Small intestine (tissue), 7 donors: ENCODE results near the gene TMEM87A. TPM values are rescaled to one million over a fixed set of nuclear protein-coding genes. Genes with fewer than 3 reads are reported as not detected.

ENCODE experiments used
- DNase-seq, 2 donors: peaks; one replicate each; pipeline versions ENCODE4 v3.0.0 to v3.0.0-alpha.2; 2013
- FAIRE-seq: peaks from 2 replicates; lab custom pipeline; 2012; peaks lifted over from hg19 to GRCh38; lab: Jason Lieb, UNC
- H3K27ac ChIP-seq, 3 donors: one replicate each; pipeline ENCODE4 v1.5.1; 2013; ENCODE audit warnings: low read length in 2 of 3, mild to moderate bottlenecking in 2 of 3, control low read depth in 1 of 3, inconsistent platforms in 1 of 3, low read depth in 1 of 3, moderate library complexity in 1 of 3
- H3K27me3 ChIP-seq, 3 donors: one replicate each; pipeline ENCODE4 v1.6.1; 2013; ENCODE audit warnings: low read length in 3 of 3, inconsistent platforms in 1 of 3; ENCODE audit not compliant: control insufficient read depth in 3 of 3, insufficient read depth in 3 of 3
- H3K36me3 ChIP-seq, 3 donors: one replicate each; pipeline ENCODE4 v1.6.1; 2013; ENCODE audit warnings: low read length in 3 of 3, inconsistent platforms in 1 of 3, low read depth in 1 of 3, mild to moderate bottlenecking in 1 of 3, moderate library complexity in 1 of 3; ENCODE audit not compliant: control insufficient read depth in 3 of 3, insufficient read depth in 2 of 3
- H3K4me1 ChIP-seq, 3 donors: one replicate each; pipeline ENCODE4 v1.6.1; 2013; ENCODE audit warnings: low read length in 2 of 3, inconsistent platforms in 1 of 3, low read depth in 1 of 3, mild to moderate bottlenecking in 1 of 3, moderate library complexity in 1 of 3; ENCODE audit not compliant: control insufficient read depth in 3 of 3, insufficient read depth in 2 of 3
- H3K4me3 ChIP-seq, 3 donors: one replicate each; pipeline ENCODE4 v1.5.1; 2013; ENCODE audit warnings: low read length in 3 of 3, control low read depth in 1 of 3, inconsistent platforms in 1 of 3, low read depth in 1 of 3, mild to moderate bottlenecking in 1 of 3, moderate library complexity in 1 of 3
- H3K9me3 ChIP-seq, 2 donors: one replicate each; pipeline ENCODE4 v1.6.1; 2013; ENCODE audit warnings: low read depth in 1 of 2, low read length in 1 of 2; ENCODE audit not compliant: control insufficient read depth in 2 of 2, insufficient read depth in 1 of 2
- WGBS, 3 donors: extraction: QIAGEN DNeasy Blood & Tissue Kit; methylation state at CpG; one replicate each; pipeline ENCODE4 v1.1.7; 2013; 5-methylcytosine and 5-hydroxymethylcytosine counted together
- polyA plus RNA-seq, 4 donors: library from polyadenylated mRNA; stranded (reverse) in 3 of 4; unstranded in 1 of 4; fragments of 200-250 nt in 3 of 4; fragments of 120-200 nt in 1 of 4; gene quantifications; one replicate each; pipeline versions ENCODE4 v1.2.1 to v1.2.3, GENCODE V29; 2013
- donor health status: healthy with polysubstance abuse.
- donor health status: control.
- donor health status: control.
- donor health status: Bipolar disorder and iron deficiency.
- donor health status: healthy.

Gene TMEM87A
- polyA plus RNA-seq, 4 donors = 10.5 to 68.6 (median 24.3) TPM

GRCh38 chr15:42279234-42279723, 6.0 kb upstream of the TMEM87A start:
- H3K27ac ChIP-seq = no peak overlapping the region
- peaks cover 0 to 13% (median 1%) of the 10 kb centered on the region in 3 donors for H3K36me3 ChIP-seq
- WGBS, 3 donors = 55 to 62% (median 59%) methylated on average over 3 of the region's 3 CpGs
- no peaks in the 10 kb centered on the region for H3K9me3 ChIP-seq
- H3K27me3 ChIP-seq = no peaks in the 10 kb centered on the region
- no peak overlapping the region for H3K4me3 ChIP-seq
- DNase-seq (no peak), FAIRE-seq (no peak)
- H3K4me1 ChIP-seq = peaks cover 0 to 13% (median 8%) of the 10 kb centered on the region in 3 donors

- FAIRE-seq (no peak), DNase-seq (no peak)
- Histone ChIP-seq H3K4me3 (no peak overlapping the region), H3K36me3 (peaks cover 0 to 9% (median 1%) of the 10 kb centered on the region in 3 donors), H3K9me3 (no peaks in the 10 kb centered on the region), H3K4me1 (peaks cover 0 to 13% (median 8%) of the 10 kb centered on the region in 3 donors), H3K27me3 (no peaks in the 10 kb centered on the region), H3K27ac (no peak overlapping the region)
- 97 to 99% (median 98%) methylated on average over 2 of the region's 2 CpGs for WGBS, 3 donors
Observed at GRCh38 chr15:42276762-42277161, 3.5 kb upstream of the TMEM87A start.

GRCh38 chr15:42275780-42276391, 2.7 kb upstream of the TMEM87A start:
- Histone ChIP-seq H3K4me3 (no peak overlapping the region), H3K27me3 (no peaks in the 10 kb centered on the region), H3K9me3 (no peaks in the 10 kb centered on the region), H3K36me3 (peaks cover 0 to 5% (median 0%) of the 10 kb centered on the region in 3 donors), H3K27ac (peak overlapping the region in 1 of 3 donors; percentile 98), H3K4me1 (peaks cover 0 to 13% (median 8%) of the 10 kb centered on the region in 3 donors)
- FAIRE-seq = no peak
- 5 to 39% (median 24%) methylated on average over 4 of the region's 4 CpGs for WGBS, 3 donors
- peak; percentile 16 to 19 for DNase-seq

- Histone ChIP-seq H3K9me3 (no peaks in the 10 kb centered on the region), H3K4me1 (peaks cover 0 to 15% (median 8%) of the 10 kb centered on the region in 3 donors), H3K27me3 (no peaks in the 10 kb centered on the region), H3K27ac (peak overlapping the region; percentile 98 to 100 (median 98)), H3K4me3 (peak overlapping the region; percentile 34 to 73 (median 63)), H3K36me3 (peaks cover 0 to 9% (median 0%) of the 10 kb centered on the region in 3 donors)
- 10 to 43% (median 26%) methylated on average over 6 of the region's 6 CpGs for WGBS, 3 donors
- DNase-seq (no peak), FAIRE-seq (no peak)
Observed at GRCh38 chr15:42274702-42274989, 1.4 kb upstream of the TMEM87A start.

GRCh38 chr15:42273900-42274701, 868 bp upstream of the TMEM87A start:
- FAIRE-seq (no peak), DNase-seq (peak; percentile 83 to 86)
- H3K27ac ChIP-seq = peak overlapping the region; percentile 98 to 100 (median 98)
- no peaks in the 10 kb centered on the region for H3K27me3 ChIP-seq
- no peaks in the 10 kb centered on the region for H3K9me3 ChIP-seq
- 1 to 4% (median 2%) methylated on average over 27 of the region's 27 CpGs for WGBS, 3 donors
- peak overlapping the region; percentile 34 to 73 (median 63) for H3K4me3 ChIP-seq
- peaks cover 0 to 9% (median 0%) of the 10 kb centered on the region in 3 donors for H3K36me3 ChIP-seq
- peaks cover 0 to 15% (median 8%) of the 10 kb centered on the region in 3 donors for H3K4me1 ChIP-seq

GRCh38 chr15:42270996-42271395, 2.2 kb downstream of the TMEM87A start:
- peaks cover 0 to 10% (median 5%) of the 10 kb centered on the region in 3 donors for H3K36me3 ChIP-seq
- peak overlapping the region in 1 of 3 donors; percentile 11 for H3K4me3 ChIP-seq
- WGBS, 3 donors = 14 to 46% (median 35%) methylated on average over 5 of the region's 5 CpGs
- FAIRE-seq (no peak), DNase-seq (peak; percentile 14 to 15)
- H3K27ac ChIP-seq = peak overlapping the region in 1 of 3 donors; percentile 34
- H3K9me3 ChIP-seq = no peaks in the 10 kb centered on the region
- peaks cover 0 to 15% (median 7%) of the 10 kb centered on the region in 3 donors for H3K4me1 ChIP-seq
- no peaks in the 10 kb centered on the region for H3K27me3 ChIP-seq

- peak overlapping the region in 1 of 3 donors; percentile 34 for H3K27ac ChIP-seq
- no peaks in the 10 kb centered on the region for H3K27me3 ChIP-seq
- peak overlapping the region in 1 of 3 donors; percentile 11 for H3K4me3 ChIP-seq
- FAIRE-seq (no peak), DNase-seq (peak; percentile 27 to 34)
- no peaks in the 10 kb centered on the region for H3K9me3 ChIP-seq
- peaks cover 0 to 15% (median 3%) of the 10 kb centered on the region in 3 donors for H3K4me1 ChIP-seq
- 34 to 42% (median 41%) methylated on average over 2 of the region's 2 CpGs for WGBS, 3 donors
- H3K36me3 ChIP-seq = peaks cover 3 to 10% (median 5%) of the 10 kb centered on the region in 3 donors
Observed at GRCh38 chr15:42270551-42270950, 2.7 kb downstream of the TMEM87A start.

GRCh38 chr15:42267286-42267685, 5.9 kb downstream of the TMEM87A start:
- no peaks in the 10 kb centered on the region for H3K27me3 ChIP-seq
- H3K4me3 ChIP-seq = no peak overlapping the region
- peaks cover 0 to 2% (median 0%) of the 10 kb centered on the region in 3 donors for H3K4me1 ChIP-seq
- DNase-seq = no peak
- FAIRE-seq = no peak
- peaks cover 9 to 21% (median 10%) of the 10 kb centered on the region in 3 donors for H3K36me3 ChIP-seq
- no peaks in the 10 kb centered on the region for H3K9me3 ChIP-seq
- no peak overlapping the region for H3K27ac ChIP-seq
